ENCODE results near the gene ARHGAP44.
A peak's percentile ranks its signal among the peaks of the same experiment; 100 is the strongest.

Gene ARHGAP44

DNA sequence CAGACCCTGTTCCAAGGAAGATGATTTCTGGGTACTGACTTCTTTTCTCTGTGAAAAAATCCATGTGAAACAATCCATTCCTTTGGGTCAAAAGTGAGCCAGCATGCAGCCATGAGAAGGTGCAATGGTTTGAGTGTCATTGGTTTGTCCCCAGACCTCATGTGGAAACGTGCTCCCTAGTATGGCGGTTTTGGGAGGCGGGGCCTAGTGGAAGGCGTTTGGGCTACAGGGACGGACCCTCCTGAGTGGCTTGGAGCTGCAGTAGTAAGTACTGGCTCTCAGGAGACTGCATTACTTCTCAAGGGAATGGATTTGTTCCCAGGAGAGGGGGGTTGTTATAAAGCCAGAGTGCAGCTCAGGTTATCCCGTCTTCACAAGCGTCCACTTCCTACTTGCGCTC is 209.2 kb downstream of the ARHGAP44 start:
- no peak for DNase-seq

DNA sequence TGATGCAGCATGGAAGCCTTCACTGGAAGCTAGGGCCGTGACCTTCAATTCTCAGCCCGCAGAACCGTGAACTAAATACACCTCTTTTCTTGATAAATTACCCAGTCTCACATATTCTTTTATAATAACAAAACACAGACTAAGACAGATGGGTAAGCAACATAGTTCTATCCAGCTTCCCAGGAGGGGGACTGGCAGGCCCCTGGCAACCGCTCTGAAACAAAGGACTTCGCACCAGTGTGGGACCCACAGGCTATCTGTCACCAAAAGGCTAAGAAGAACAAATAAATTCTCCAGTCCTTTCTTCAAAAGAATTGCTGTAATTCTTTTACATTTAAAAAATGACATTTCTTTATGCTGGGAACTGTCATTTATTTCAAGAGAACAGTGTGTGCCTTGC is 209.6 kb downstream of the ARHGAP44 start:
- no peak for DNase-seq

DNA sequence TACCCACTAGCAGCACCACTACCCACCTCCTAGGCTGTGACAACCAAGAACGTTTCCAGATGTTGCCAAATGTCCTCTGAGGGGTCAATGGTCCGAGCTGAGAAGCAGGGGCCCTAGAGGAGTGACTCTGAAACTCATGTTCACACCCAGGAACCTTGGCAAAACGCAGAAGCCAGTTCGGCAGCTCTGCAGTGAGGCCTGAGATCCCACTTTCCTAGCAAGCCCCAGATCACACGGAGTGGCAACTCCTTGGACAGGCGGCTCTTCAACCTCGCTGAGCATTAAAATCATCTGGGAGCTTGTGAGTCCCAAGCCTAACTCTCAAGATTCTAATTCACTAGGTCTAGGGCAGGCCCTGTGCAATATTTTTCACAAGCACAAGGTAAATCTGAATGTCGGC is 211.3 kb downstream of the ARHGAP44 start:
- DNase-seq = no peak

DNA sequence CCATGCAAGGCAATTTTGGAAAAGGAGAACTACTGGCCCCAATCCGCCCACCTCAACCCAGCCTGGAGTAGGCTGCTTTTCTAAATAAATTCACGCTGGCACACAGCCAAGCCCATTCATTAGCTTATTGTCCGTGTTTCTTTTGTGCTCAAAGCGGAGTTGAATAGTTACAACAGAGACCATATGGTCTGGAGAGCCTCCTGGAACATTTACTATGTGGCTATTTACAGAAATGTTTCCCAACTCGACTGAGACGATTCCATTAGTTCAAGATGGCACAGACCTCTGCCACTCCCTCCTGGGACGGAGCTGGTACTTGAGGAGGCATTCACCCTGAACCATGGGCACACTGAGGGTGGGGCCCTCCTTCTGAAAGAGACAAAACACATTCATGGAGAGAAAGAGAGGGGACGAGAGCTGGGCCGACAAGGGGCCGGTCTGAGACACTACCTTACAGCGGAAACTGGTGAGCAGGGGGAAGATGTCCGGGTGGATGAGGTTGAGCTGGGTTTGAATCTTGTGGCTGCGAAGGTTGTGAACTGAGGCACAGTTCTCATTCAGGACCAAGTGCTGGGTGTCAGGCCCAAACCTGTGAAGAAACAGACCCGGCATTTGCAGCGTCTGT is 212.8 kb downstream of the ARHGAP44 start:
- DNase-seq = peak; percentile 82

DNA sequence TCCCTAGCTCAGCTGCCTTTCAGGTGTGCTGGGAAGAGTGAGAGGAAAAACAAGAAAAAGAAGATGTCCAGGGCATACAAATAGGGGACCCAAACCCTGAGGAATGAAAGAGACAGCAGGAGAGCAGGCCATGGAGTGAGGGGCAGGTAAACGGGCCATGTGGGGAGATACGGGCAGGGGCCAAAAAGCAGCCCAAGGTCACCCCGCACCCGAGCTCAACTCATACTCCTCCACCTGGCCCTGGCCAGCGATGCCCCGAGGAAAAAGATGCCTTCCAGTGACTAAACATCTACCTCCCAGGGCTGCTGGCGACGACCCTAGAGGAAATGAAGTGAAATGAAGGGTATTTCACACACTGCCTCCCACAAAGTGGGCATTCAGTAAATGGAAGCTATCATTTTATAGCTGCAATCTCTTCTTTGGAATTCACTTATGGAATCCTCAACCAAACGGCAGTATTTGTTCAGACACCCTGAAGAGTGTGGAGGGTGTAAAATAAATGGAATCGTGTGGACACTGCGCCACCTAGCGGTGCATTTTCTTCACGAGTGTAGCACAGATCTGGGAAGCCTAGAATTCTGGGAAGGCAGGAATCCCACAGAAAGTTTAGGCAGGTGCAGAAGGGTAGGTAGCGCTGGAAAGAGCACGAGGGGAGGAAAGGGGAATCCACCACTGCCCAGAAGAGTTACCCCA is 213.6 kb downstream of the ARHGAP44 start:
- peak; percentile 67 for DNase-seq

DNA sequence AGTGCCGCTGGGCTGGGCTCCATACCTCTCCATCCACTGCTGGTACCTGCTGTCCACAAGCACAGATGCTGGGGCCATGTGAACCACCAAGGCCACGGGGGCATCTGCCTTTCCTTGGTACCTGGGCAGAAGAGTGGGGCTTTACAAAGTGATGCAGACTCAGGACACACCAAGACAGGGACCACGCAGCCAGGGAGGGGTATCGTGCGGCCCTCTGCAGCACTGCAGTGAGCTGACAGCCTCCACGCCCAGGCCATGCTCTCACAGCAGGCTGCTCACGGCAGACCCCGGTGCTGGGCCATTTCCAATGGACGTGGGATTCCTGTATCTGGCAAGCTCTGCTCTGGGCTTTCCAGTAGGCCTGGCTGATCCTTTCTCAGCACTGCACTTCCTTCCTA is 214.2 kb downstream of the ARHGAP44 start:
- DNase-seq = no peak

DNA sequence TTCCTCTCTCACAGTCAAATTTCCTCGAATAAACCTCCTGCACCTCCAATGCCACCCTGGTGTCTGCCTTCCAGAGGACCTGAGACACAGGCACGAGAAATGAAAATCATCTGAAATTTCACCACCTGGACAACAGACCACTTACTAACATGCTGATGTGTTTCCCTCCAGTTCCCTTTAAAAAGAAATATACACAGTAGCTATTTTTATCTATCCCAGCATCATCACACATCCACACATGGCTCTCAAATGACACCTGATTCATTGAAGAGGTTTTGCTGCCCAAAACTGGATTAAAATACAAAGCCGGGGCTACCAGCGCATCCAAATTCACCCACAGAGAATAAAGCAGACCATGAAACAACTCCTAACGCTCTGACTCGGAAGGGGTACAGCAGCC is 214.6 kb downstream of the ARHGAP44 start:
- DNase-seq = no peak

DNA sequence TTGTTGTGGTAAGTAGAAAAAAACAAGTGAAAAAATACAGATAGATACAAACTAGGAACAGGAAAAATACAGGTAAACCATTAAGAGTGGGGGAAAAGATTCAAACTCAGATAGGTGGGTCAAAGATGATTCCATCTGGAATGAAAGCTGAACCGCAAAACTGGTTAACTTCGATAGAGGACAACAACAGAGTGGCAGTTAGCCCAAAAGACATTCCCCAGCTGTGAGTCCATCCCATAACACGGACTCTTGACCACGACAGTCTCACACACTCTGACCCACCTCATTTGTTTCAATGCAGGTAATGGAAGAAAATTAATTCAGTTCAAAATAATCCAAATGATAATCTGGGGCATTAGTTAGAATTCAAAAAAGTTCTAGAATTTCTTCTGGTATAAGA is 215.0 kb downstream of the ARHGAP44 start:
- no peak for DNase-seq

DNA sequence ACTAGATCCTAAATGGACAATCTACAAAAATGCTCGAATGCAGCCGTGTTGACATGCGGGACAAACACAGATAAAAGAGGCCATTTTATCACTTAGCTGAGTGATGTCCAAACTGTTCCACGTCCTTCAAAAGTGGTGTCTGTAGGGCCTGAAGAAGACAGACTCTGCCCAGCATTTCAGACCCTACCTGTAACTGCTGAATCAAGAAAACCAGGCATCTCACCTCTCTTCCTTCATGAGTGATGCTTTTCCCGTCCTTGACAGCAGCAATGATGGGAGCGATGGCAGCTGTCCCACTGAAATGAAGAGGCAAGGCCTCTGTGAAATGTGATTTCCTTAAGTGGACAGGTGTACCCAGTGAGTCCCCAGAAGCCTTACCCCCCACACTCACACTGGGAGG is 216.2 kb downstream of the ARHGAP44 start:
- DNase-seq = no peak

DNA sequence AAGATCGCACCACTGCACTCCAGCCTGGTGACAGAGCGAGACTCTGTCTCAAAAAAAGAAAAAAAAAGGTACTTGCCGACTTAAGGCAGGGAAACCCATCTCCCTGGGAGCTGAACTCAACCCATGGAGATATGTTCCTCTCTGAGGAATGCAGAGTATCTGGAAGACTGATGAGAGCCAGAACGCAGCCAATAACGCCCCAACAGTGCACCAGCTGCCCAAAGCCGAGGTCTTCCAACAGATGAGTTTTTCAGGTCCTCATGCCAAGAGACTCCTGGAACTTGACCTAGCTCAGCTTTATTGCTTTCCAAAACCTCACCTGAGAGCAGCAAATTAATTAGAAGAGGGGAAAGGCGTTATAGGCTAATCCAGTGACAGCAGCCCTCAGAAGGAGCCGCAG is 219.2 kb downstream of the ARHGAP44 start:
- DNase-seq = no peak

DNA sequence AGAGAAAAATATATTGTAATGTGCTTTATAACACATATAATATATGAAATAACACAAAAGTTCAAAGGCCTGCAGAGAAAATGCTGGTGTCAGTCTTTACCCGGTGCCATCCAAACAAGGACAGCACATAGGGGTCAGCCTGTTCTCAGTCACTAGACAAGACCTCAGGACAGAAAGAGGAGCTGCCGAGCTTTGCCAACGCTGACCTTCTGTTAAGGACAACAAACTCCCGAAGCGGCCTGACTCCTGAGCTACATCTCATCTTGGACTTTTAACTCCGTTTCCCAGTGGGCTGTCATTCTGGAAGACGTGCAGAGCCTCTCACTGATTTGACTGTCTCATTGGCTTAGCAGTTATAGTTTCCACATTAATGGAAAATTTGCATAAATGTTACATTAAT is 221.7 kb downstream of the ARHGAP44 start:
- DNase-seq = no peak

DNA sequence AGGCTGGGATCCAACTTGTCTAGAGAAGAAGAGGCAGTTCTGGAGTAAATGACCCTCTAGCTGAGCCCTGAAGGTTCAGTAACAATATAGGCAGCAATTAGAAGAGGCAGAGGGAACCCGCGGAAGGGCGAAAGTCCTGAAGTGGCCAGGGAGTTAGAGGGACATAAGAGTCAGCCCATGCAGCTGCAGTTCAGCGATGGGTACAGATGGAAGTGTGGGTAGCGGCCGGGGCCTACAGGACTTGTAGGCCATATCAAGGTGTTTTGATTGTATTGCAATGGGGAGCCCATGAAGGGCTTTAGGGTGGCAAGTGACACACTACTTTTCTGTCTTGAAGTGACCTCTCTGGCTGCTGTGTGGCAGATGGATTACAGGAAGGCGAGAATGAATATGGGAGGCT is 225.5 kb downstream of the ARHGAP44 start:
- no peak for DNase-seq

DNA sequence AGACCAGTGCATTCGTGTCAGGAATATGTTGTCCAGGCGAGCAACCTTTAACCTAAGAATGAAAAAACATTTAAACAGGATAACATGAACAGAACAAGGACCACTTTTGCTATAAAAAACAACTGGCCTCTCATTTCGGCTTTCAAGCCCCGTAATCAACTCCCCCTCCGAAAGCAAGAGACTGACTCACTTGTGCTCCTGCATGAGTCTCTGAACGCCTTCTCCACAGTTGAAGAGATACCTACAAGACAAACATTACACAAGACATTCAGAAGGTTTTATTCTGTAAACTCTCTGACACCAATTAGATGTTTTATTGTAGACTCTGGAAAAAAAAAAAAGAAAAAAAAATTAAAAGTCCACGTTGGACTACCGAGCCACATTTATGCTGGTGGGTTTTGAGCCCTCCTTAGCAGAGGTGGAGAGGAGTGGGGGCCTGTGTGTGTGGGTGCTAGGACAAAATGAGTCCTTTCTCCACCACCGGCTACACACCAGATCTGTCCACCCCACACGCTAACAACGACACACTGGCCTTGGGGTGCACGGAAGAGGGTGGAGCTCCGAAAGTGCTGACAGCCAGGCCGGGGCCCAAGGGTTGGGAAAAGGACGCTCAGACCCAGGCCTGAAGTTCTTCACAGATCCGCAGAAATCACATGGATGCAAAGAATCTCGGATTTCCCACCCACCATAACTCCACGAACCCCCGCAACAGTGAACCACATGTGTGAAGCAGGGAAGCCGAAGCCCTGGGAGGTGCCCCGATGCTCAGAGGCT is 227.8 kb downstream of the ARHGAP44 start:
- DNase-seq = no peak

DNA sequence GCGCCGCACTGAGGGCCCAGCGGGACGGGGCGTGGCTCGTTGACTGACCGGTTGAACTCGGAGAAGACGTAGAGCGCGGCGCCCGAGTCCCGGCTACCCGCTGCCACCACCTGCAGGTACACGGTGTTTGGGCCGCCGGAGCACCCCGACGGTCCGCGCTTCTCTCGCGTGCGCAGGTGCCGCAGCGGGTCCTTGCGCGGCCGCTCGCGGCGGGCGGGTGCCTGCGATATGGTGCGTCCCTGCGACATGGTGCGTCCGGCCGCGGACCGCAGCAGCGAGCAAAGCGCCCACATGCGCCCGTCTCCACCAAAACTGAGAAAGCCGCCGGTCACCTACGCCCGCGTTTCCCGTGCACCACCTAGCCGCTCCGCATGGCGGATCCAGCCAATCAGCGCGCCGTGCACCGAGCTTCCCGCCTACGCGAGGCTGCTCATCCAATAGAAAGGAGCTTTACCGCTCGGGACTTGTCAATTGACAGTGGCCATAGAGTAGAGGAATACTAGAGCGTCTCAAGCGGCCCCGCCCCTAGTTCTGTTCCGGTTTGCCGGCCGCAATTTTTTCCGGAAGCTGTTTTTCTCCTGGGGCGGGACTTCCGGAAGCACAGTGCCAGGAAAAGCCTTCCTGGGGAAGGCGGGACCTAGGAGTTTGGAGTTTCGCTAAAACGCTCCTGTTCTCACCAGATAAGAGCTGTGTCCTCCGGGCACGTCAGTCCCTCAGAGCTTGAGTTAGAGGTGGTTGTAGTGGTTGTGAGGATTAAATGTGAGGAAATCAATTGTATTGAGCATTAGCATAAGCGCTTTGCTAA is 228.6 kb downstream of the ARHGAP44 start, which contains the start of gene ELAC2:
Gene ELAC2, minus strand, starts transcription at position 373 of the 805 bp plus-strand sequence. Its CDS starts 80 bp downstream, at position 293.
- peak; percentile 99 for DNase-seq

DNA sequence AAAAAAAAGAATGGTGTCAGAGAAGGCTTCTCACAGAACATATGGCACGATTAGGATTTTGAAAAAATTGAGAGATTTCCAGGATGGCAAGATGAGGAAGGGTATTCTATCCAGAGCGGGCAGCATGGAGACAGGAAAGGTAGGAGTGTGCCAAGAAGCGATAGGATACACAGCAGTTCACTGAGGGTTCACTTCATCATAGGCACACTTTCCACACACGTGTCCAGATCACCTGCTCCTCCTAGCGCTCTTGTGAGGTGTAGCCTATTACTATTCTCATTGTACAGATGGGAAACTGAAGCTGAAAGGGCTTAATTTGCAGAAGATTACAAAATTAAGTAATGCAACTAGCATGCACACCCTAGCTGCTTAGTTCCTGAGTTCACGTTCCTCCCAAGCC is 234.7 kb downstream of the ARHGAP44 start:
- DNase-seq = no peak

DNA sequence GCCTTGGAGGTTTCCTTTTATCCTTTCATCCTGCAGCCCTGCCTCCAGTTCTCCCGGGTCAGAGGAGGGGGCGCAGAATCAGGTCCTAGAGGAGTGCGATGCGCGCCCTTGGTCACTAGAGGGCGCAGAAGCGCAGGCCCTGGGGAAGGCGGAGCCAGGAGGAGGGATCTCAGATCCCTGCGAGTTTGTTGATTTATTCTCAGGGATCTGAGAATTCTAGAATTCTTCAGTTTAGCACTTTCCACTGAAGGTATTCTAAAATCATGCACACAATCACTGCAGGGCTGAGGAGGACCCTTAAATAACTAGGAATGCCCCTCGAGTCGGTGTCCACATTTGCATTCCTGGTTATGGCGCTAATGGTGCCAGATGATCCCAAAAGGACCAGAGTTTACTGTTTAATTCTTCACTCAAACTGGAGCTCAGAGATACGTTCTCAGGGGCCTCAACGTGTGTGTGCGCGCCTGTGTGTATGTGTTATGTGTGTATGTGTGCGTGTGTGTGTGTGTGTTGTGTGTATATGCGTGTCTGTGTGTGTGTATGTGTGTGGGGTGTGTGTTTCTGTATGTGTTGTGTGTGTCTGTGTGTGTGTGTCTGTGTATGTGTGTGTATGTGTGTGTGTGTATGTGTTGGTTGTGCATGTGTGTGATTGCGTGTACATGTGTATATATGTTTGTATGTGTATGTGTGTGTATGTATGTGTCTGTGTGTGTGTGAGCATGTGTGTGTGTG is 235.4 kb downstream of the ARHGAP44 start:
- peak; percentile 57 for DNase-seq

DNA sequence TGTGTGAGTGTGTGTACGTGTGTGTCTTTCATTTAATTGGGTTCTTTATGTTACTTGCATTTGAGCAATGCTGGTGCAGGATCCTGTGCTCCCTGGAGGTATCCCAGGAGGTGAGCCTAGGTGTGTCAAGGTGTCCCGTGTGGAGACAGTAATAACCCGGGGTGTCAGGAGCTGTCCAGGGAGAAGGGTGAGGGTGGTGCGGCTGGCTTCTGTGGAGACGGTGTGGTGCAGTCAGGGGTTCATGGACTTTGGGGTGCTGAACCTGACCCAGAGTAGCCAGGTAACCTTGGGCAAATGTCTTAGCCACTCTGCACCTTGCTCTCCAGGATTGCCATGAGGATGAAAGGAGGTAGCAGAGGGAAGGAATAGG is 235.9 kb downstream of the ARHGAP44 start:
- no peak for DNase-seq

DNA sequence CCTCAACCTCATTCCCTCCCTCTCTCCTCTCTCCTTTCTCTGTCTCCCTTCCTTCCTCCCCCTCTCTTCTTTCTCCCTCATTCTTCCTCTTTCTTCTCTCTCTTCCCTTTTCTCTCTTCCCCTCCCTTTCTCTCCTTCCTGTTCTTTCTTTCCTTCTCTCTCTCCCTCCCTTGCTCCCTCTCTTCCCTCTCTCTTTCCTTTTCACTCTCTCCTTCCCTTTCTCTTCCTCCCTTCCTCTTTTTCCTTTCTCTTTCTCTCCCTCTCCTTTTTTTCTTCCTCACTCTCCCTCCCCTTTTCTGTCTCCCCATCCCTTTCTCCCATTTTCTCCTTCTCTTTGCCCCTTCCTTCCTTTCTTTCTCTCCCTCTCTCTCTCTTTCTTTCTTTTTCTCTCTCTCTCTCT is 236.4 kb downstream of the ARHGAP44 start:
- no peak for DNase-seq

DNA sequence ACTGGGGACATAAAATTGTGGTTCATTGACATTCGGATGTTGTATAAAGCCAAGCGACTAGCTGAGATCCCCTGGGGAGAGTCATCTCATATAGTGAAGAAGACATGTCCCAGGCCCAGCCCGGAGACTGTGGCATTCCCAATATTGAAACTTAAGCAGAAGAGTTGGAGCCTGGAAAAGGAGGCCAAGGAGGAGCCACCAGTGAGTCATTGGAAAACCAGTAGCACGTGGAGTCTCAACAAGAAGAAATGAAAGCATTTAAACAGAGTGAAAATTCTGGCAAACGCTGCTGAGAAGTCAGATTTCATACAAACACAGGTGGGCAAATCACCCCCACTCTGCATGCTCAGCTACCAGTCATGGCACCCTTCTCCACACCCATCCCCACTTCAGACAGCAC is 237.9 kb downstream of the ARHGAP44 start:
- DNase-seq = no peak

DNA sequence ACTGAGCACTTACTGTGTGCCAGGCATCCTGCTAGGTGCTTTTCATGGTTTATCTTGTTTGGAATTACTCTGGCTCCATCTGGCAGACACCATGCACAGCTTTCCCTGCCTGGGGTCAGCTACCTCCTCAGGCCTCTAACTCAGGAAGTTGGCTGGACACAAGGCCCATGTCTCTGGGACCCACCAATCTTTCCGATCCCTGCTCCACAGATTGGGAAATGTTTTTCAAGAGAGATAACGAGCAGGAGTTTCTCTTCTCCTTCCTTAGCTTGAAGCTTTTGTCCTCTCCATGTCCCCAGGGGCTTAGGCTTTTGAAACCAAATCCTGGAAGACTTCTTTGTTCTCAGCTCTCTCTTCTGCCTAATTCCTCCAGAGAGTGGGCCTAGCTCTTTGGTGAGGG is 240.0 kb downstream of the ARHGAP44 start:
- DNase-seq = no peak

DNA sequence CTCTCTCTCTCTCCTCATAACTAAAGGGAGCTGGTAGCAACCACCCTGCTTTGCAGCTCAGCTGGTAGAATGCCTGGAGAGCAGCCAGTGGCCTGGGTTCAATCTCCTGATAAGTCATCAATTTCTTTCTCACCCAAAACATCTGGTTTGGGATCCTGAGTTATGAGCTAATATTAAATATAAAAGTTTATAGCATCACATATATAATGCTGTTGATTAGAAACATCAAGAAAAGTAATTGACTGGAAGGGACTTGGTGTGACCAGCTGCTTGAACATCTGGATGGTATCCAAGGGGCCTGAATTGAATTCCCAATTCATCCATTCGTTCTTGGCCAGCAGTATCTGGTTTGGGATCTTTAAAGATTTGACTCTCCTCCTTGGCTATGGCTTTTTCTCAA is 240.8 kb downstream of the ARHGAP44 start:
- DNase-seq = peak; percentile 15

DNA sequence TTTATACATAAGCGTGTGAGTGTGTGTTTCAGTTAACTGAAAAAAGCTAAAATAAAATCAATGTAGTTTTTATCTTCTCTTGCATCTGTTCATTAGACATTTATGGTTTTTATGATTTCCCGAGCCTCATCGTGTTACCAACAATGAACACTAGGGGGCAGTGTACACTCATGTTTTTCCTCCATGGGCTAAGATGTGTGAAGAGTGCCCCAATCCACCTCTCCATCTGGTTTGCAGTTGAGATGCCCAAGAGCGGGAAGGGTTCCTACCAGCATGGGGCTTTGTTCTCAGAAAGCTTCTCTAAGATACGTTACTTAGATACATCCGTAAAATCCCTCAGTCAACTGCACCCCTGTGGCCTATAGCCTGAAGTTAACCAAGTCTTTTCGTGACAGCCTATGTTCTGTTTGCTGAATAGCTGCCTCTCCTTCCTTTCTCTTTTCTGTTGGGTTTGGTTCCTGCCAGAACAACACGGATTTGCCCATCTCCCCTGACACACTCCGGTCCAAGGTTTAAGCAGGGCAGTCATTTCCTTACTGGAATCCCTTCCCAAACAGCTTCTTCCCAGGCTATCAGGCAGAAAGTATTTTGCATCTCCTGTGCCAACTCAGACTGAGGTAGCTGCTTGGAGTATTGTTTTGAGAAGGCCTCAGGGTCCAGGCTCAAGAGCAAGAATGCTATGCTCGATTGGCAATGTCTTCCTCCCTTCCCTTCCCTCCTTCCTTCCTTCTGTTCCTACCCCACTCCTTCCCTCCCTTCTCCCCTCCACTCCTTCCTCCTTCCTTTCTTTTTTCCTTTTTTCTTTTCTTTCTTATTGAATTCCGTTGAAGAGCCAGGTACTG is 241.4 kb downstream of the ARHGAP44 start:
- DNase-seq = peak; percentile 71

Measured in NCI-H1105 (cell line).